ENCODE data around the gene MCC.

- TF ChIP-seq, protein P1, sequence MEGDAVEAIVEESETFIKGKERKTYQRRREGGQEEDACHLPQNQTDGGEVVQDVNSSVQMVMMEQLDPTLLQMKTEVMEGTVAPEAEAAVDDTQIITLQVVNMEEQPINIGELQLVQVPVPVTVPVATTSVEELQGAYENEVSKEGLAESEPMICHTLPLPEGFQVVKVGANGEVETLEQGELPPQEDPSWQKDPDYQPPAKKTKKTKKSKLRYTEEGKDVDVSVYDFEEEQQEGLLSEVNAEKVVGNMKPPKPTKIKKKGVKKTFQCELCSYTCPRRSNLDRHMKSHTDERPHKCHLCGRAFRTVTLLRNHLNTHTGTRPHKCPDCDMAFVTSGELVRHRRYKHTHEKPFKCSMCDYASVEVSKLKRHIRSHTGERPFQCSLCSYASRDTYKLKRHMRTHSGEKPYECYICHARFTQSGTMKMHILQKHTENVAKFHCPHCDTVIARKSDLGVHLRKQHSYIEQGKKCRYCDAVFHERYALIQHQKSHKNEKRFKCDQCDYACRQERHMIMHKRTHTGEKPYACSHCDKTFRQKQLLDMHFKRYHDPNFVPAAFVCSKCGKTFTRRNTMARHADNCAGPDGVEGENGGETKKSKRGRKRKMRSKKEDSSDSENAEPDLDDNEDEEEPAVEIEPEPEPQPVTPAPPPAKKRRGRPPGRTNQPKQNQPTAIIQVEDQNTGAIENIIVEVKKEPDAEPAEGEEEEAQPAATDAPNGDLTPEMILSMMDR (IDR thresholded peaks at IDR 0.05), result no peak
- no peak for TF ChIP-seq POLR2A (IDR thresholded peaks at IDR 0.05)
These were observed 224.7 kb downstream of the MCC start for GRCh38 chr5:113263545-113263944.

Measured in ovary (tissue), 3 donors.